Renal cortical epithelial cell (primary cell): ENCODE results near the gene PODN. TPM values are rescaled to one million over a fixed set of nuclear protein-coding genes. Genes with fewer than 3 reads are reported as not detected.

Experiments used
- DNase-seq: peaks from one replicate; pipeline ENCODE4 v3.0.0-alpha.2; 2011; ENCODE audit warnings: low read depth
- total RNA-seq: library from RNA; depleted of rRNA; stranded (reverse); fragments of >200 nt; gene quantifications from 2 replicates; pipeline ENCODE4 v1.2.3, GENCODE V29; 2014

Gene PODN, protein sequence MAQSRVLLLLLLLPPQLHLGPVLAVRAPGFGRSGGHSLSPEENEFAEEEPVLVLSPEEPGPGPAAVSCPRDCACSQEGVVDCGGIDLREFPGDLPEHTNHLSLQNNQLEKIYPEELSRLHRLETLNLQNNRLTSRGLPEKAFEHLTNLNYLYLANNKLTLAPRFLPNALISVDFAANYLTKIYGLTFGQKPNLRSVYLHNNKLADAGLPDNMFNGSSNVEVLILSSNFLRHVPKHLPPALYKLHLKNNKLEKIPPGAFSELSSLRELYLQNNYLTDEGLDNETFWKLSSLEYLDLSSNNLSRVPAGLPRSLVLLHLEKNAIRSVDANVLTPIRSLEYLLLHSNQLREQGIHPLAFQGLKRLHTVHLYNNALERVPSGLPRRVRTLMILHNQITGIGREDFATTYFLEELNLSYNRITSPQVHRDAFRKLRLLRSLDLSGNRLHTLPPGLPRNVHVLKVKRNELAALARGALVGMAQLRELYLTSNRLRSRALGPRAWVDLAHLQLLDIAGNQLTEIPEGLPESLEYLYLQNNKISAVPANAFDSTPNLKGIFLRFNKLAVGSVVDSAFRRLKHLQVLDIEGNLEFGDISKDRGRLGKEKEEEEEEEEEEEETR
- 0.40 TPM in 1 of 2 replicates, not detected in the other for total RNA-seq

DNA sequence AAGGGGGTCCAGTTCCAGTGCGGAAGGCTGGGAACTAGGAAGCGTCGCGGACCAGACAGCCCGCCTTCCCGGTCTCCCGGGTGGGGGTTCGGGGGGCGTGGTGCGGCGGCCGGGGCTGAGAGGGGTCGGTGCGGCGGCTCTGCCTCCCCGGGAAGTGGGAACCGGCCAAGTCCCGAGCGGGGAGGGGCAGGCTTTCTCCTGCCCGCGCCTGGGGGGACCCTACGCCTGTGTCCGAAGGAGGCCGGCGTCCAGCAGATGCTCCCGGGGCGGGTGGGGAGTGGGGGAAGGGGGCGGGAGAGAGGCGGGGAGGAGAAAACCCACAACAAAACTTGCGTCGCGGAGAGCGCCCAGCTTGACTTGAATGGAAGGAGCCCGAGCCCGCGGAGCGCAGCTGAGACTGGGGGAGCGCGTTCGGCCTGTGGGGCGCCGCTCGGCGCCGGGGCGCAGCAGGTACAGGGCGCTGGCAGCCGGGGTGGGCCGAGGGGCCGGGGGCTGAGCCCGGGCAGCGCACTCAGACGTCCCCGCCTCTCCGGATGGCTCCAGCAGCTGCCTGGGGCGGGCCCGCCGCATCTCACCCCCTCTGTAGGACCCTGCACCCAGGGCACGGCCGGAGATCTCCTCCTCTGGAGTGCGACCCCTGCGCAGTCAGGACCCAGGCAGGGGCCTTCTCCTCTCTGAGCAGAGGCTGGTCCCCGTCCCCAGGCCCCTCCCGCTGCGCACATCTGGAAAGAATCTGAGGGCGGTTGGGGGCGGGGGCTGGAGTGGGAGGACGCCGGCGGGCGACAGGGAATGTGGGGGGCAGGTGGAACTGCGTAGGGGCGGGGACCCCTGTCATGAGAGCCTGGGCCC lies at the start of gene PODN:
Gene PODN, plus strand, starts transcription at position 355 of the 849 bp plus-strand sequence. CDS start 7,643 bp downstream, outside the sequence.
- DNase-seq = no peak

DNA sequence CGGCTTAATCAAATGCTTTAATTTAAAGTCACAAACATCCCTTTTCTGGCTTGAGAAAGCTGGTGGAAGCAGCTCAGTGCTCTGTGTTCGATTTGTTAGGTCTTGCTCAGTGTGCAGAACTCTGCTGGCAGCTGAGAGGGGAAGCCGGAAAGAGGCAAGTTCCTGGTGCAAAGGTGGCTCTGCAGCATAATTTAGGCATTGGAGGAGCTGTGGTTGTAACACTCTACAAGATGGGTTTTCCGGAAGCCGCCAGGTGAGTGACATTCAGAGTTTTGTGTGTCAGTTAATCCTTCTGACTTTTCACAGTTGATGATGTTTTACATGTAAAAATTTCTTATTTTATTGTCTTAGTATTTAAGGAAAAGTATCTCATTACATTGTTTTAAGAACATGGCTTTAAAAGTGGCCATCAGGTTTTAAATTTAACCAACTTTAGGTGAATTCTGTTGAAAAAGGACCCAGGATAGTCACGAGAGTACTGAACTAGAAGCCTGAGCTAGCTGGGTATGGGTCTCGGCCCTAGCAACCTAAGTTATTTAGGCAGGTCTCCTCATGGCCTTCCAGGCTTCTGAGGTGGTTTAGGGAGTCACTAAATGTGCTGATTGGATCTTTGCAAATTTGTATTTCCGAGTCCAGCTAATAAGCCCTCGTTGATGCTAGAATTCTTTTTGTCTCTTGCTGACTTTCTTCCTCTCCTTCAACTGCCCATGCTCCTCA lies 47.1 kb upstream of the PODN start:
- DNase-seq = peak; percentile 93

DNA sequence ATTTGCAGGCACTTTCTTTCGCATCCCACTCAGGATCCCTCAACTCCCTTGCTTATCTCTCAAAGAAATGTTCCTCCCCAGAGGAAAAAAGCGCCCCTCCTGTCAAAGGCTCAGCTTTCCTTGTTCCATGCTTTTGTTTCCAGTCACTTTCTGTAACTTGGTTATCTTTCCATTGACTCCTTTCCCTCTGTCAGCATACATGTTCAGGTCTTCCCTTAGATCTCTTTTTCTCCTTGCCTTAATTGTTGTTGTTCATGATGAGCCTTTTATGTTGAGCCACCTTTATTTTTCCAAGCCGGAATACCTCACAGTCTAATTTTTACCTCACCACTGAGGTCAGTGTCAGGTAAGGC lies 46.5 kb upstream of the PODN start:
- no peak for DNase-seq

DNA sequence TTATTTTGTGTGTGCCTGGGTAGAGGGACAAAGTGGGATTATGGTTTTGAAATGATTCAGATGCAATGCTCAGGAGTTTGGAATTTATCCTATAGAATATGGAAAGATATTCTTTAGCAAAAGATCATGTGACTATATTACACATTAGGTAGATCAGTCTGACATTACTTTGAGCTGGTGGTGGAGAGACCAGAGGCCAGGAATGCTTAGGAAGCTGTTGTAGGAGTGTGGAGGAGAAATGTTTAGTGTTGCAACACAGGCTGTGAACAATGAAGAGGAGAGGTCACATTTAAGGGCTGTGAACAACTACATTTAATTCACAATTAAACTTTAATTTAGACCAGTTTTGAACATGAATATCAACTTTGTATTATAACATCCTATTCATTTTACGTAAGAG lies 45.3 kb upstream of the PODN start:
- peak; percentile 58 for DNase-seq

DNA sequence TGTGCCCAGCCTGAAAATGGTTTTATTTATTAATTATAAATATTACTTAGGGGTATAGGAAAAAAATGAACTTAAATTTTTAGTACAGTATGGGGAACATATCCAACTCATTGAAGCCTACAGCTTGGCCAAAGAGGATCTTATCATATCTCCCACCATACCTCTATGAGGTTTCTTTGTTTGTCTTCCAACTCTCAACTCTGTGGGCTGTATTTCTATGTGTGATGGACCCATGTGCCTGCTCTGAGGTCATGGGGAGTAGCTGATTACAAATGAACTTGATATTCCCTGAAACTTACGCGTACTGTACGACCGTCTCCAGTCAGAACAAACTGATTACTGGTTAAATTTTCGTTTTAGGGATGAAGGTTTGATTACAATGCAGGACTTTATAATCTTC lies 41.4 kb upstream of the PODN start:
- no peak for DNase-seq

DNA sequence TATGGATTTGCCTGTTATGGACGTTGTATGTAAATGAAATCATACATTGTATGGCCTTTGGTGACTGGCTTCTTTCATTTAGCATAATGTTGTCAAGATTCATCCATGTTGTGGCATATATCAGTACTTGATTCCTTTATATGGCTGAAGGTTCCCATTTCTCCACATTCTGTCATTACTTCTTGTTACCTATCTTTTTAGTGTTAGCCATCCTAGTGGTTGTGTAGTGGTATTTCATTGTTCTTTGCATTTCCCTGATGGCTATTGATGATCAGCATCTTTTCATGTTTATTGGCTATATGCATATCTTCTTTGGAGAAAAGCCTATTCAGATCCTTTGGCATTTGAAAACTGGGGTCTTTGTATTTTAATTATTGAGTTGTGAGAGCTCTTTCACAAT lies 39.8 kb upstream of the PODN start:
- DNase-seq = no peak

DNA sequence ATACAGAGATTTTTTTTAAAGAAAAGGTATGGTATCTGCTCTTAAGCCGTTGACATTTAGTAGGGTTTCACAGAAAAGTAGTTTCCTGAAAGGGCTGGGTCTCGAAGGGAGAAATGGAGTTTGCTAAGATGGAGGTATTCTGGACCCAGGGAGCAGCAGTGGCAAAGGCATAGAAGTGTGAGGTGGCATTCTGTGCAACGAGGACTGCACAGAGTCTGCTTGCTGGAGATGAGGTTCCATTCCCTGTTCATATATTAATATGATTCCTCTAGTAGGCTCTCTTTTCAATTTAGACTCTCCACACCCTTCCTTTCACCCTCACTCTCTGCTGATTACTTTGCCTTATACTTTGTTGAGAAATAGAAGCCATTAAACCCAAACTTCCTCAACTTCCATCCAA lies 38.5 kb upstream of the PODN start:
- DNase-seq = no peak

DNA sequence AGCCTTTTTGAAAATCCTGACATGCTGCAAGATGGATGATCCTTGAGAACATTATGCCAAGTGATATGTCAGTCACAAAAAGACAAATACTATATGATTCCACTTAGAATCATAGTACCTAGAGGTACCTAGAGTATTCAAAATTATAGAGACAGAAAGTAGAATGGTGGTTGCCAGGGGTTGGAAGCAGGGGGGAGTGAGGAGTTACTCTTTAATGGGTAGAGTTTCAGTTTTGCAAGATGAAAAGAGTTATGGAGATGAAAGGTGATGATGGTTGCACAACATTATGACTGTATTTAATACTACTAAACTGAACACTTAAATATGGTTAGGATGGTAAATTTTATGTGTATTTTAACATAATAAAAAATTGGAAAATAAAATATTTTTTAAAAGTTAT lies 37.9 kb upstream of the PODN start:
- no peak for DNase-seq

DNA sequence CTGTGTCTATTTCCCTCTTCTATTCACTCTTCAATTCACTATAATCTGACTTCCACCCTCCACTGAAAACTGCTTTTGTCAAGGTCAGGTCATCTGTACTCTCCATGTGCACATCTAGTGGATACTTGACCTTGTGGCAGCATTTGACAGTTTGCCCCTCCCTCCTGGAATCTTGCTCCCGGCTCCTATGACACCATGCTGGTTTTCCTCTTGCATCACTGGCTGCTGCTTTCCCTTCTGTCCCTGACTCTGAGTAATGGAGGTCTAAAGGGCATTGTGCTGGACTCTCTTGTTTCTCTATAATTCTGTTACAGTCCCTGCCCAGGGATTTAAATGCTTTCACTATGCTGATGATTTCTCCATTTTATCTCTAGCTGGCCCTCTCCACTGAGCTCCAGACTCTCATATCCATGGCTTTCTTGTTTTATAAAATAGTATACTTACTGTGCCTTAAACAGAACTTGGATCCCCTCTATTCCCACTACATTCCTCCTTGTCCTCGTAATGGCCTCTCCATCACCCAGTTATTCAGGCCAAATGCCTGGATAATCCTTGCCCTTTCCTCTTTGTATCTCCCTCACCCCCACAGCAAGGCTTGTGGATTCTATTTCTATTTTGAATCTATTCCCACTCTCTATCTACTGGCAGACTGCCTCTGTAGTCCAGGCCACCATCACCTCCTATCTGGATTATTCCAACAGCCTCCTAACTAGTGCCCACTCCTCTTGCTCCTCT lies 36.8 kb upstream of the PODN start:
- DNase-seq = peak; percentile 85

DNA sequence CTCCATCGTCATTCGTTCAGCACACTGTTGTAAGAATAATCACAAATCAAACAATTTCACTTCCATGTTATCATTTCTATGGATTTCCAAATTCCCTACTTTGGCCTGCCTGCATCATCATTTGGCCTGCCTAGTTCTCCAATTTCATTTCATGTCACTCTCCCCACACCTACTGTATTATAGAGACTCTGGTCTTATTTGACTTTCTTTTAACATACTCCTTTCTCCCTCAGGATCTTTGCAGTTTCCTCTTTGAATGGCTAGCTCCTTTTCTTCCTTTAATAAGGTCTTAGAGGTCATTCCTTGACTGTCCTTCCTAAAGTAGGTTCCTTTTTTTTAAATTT lies 36.3 kb upstream of the PODN start:
- DNase-seq = no peak

DNA sequence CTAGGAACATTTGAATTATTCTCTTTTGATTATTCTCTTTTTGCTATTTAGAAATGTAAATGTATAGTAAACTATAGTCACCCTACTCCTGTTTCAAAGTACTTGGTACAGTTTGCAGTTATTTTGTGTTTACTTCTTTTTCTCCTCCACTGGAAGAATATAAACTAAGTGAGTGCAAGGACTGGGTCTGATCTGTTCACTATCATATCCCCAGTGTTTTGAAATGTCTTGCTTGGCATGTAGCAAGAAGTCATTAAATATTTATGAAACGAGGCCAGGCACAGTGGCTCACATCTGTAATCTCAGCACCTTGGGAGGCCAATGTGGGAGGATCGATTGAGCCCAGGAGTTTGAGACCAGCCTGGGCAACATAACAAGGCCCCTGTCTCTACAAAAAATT lies 35.8 kb upstream of the PODN start:
- no peak for DNase-seq

DNA sequence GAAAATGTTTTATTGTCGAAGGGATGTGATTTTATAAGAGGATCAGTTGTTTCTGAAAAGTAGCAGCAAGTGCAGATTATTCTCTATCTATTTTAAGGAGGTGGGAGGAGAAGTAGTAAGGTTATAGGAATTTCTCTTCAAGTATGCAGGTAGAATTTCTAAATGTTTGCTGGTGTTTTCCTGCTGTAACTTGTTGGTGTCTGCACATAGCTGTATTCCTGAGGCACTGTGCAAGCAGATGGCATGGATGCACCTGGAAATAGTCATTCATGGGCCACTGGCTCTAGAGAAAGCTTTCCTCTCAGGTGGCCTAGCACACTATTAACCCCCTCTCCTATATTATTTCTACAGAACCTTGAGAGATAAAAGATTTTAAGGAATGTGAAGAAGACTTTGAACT lies 30.3 kb upstream of the PODN start:
- no peak for DNase-seq

DNA sequence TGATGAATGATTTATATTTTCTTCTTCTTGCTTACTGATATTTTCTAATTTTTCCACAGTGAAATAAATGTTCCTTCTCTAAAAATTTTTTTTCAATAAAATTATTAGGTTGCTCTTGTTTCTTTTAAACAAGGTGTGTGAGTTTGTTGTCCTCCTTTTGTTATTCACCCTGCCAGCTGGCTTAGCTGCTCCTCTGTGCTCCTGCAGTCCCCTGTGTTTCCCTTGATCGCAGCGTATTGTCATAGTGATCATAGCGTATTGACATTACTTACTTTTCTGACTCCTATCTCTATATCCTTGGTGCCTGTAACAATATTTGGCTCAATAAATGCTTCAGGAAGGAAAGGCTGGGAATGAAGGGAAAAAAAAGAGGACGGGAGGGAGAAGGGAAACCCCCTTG lies 24.9 kb upstream of the PODN start:
- DNase-seq = no peak

DNA sequence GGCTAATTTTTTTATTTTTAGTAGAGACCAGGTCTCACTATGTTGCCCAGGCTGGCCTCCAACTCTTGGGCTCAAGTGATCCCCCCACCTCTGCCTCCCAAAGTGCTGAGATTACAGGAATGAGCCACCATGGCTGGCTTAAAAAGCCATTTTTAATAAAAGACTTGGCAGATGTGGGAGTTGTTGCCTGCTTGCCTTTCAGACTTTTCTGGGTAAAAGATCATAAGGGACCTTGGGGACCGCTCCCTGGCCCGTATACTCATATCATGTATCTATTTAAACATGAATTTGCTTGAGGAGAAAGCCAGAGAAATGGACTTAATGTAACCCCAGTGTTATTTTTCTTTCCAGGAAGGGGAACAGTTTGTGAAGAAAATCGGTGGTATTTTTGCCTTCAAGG lies 23.4 kb upstream of the PODN start:
- no peak for DNase-seq

DNA sequence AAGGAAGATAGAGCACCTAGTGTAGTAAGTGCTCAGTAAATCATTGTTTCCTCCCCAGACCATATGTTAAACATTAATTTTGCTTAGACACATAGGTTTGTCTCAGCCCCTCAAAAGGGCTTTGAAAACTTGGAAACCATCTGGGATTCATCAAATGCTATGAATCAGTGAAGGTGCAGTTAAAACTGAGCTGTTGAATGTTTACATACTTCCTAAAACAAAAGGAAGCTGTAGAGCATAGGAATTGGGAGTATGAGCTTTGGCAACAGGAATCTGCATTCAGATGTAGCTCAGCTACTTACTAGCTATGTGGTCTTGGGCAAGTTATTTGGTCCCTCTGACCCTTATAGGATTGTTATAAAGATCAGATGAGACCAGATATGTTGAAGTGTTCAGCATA lies 18.7 kb upstream of the PODN start:
- peak; percentile 16 for DNase-seq

DNA sequence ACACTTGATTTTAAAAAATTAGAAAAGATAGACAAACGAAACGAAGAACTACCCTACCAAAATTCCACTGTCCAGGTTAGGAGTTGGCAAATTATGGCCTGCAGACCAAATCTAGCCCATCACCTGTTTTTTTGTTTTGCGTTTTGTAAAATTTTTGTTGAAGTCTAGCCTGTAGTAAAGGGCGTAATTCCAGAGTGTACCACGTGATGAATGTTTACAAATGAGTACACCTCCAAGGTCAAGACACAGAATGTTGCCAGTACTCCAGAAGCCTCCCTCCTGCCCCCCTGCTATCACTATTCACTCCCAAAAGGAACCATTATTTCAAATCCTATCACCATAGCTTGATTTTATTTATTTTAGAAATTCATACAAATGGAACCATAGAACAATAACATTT lies 17.1 kb upstream of the PODN start:
- DNase-seq = no peak

DNA sequence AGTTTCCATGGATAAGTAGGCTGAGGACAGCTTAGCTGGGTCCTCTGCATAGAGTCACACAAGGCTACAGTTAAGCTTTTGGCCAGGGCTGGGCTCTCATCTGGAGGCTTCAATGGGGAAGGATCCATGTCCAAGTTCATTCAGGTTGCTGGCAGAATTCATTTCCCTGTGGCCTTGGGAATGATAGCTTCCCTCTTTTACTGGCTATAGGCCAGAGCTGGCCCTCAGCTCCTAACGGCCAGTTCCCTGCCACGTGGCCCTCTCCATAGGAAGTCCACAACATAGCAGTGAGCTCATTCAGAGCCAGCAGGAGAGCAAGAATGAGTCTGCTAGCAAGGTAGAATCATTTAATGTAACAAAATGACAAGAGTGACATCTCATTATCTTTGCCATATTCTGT lies 15.1 kb upstream of the PODN start:
- DNase-seq = peak; percentile 18

DNA sequence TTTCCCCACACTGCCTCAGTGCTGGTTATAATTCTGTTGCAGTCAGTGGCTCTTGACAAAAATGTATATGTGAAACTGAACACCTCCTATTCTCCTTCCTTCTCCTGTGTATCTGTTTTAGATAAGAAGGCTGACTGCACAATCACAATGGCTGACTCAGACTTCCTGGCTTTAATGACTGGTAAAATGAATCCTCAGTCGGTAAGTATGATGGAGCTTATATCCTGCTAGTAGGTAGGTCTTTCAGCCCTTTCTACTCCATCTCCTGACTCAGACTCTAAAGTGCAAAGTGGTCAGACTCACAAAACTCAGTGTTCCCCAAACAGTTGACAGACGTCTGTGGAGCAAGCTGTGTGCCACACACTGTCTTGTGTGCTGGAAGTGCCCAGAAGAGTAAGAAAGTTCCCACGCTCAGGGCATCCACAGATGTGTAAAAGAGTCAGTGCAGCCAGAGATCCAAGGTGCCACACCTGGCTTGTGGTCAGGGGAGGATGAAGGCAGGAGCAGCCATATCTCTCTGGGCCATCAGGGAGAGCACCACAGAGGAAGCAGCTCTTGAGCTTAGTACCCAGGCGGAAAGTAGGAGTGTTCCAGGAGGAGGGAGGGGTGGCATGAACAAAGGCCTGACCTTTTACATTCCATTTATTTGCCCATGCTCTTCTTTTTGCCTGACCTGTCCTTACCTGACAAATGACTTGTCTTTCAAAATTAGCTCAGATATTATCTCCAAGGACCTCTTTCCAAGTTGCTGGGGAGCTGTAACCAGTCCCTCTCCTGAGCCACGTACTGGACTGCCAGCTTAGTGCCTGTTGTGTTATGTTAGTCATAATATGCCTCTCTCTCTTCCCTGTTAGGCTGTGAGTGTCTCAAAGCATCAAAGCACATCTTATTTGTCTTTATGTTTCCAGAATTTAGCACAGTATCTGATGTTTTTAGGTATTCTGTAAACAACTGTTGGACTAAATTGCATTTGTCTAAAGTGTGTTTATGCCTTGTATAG lies 14.0 kb upstream of the PODN start:
- peak; percentile 93 for DNase-seq

DNA sequence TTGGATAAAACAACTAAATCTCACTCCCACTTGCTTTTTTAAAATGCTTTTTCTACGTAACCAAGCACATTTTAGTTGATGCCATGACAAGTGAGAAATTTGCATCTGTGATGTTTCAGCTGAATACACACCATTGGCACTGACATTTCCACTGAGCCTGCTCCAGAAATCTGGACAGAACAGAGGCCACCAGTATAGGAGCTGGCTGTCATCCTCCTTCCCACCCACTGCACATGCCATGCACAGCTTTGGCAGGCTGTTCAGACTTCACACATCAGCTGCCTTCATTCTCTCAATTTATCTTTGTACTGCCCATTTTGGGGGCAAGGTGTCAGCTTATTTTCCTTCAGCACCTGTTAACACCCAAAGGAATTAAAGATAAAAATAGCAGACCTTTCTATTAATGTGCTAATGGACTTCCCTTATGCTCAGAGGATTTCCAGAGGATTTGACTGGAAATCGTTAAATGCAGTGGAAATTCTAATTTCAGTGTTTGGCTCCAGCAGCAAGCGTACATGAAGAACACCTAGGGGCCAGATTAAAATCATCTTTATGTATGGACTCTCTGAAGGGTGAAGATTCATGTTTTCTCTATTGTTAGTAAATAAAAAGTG lies 12.9 kb upstream of the PODN start:
- DNase-seq = no peak

DNA sequence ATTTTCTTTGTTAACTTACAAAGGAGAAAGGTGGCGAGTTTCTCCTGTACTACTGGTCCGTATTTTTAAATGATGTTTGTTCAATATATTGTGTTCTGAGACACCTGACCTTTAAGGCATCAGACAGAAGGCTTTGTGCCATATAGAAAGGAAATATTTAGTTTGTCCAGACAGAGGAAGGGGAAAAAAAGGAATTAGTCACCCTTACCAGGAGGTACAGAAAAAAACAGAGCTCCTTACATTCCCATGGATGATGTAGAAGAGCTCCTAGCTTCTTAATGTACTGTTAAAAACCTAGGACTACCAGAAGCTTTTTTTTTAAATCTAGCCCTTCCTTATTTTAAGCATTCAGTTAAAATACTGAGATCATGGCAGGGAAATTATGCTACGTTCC lies 12.4 kb upstream of the PODN start:
- DNase-seq = no peak
